ENCODE measurements around the gene SLC25A10. TPM values are rescaled to one million over a fixed set of nuclear protein-coding genes. Genes with fewer than 3 reads are reported as not detected.

Gene SLC25A10
- polyA plus RNA-seq, 3 donors = 1.8 to 2.3 (median 1.9) TPM

DNA sequence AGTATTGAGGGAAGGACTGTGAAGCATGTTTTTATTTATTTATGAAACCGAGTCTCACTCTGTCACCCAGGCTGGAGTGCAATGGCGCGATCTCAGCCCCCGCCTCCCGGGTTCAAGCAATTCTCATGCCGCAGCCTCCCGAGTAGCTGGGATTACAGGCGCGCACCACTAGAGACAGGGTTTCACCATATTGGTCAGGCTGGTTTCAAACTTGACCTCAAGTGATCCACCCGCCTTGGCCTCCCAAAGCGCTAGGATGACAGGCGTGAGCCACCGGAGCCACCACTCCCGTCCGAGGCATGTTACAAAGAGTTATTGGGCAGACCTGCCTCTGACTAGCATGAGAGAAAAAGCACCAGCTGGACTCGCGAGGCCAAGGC lies 5.9 kb upstream of the SLC25A10 start:
- Histone ChIP-seq H3K4me3 (replicated peaks in 1 of 3; ENCODE audit: low read depth in 2 of 3, low read length in 3 of 3) (no peak overlapping the region), H3K27me3 (ENCODE audit: control insufficient read depth in 2 of 2, insufficient read depth in 2 of 2, low read length in 2 of 2) (peaks cover 0 to 7% of the 10 kb centered on the region in 2 donors), H2AFZ (ENCODE audit: insufficient read depth, low read depth, low read length, poor library complexity, severe bottlenecking) (no peak overlapping the region), H3K27ac (ENCODE audit: low read depth in 1 of 2, low read length in 2 of 2) (no peak overlapping the region), H3K9me3 (replicated peaks in 1 of 2; ENCODE audit: control insufficient read depth in 1 of 2, insufficient read depth in 1 of 2, low read length in 2 of 2) (no peaks in the 10 kb centered on the region), H3K9ac (ENCODE audit: insufficient read depth, low read length, poor library complexity, severe bottlenecking) (no peak overlapping the region), H3K4me2 (replicated peaks; ENCODE audit: extremely low read depth, low read length, poor library complexity, severe bottlenecking) (no peak overlapping the region), H3K36me3 (replicated peaks in 1 of 2; ENCODE audit: control insufficient read depth in 1 of 2, insufficient read depth in 2 of 2, low read length in 2 of 2) (peaks cover 20 to 33% of the 10 kb centered on the region in 2 donors), H4K20me1 (ENCODE audit: insufficient read depth, low read length) (peaks cover 15% of the 10 kb centered on the region), H3K79me2 (ENCODE audit: insufficient read depth, low read length) (peaks cover 38% of the 10 kb centered on the region), H3K4me1 (ENCODE audit: control insufficient read depth in 1 of 2, insufficient read depth in 2 of 2, low read length in 2 of 2) (peaks cover 37 to 48% of the 10 kb centered on the region in 2 donors)
- WGBS (ENCODE audit: insufficient coverage) = 98% methylated on average over 17 of the region's 17 CpGs
- intact Hi-C loops (cut with micrococcal nuclease) = no loop called here
- H3K4me3 Mint-ChIP-seq = no peak overlapping the region
- peaks cover 40% of the 10 kb centered on the region for H3K4me1 Mint-ChIP-seq
- no peaks in the 10 kb centered on the region for H3K9me3 Mint-ChIP-seq
- H3K36me3 Mint-ChIP-seq = peaks cover 25 to 44% of the 10 kb centered on the region in 2 donors
- TF ChIP-seq, protein P1, sequence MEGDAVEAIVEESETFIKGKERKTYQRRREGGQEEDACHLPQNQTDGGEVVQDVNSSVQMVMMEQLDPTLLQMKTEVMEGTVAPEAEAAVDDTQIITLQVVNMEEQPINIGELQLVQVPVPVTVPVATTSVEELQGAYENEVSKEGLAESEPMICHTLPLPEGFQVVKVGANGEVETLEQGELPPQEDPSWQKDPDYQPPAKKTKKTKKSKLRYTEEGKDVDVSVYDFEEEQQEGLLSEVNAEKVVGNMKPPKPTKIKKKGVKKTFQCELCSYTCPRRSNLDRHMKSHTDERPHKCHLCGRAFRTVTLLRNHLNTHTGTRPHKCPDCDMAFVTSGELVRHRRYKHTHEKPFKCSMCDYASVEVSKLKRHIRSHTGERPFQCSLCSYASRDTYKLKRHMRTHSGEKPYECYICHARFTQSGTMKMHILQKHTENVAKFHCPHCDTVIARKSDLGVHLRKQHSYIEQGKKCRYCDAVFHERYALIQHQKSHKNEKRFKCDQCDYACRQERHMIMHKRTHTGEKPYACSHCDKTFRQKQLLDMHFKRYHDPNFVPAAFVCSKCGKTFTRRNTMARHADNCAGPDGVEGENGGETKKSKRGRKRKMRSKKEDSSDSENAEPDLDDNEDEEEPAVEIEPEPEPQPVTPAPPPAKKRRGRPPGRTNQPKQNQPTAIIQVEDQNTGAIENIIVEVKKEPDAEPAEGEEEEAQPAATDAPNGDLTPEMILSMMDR (IDR thresholded peaks at IDR 0.05) = no peak
- H3K27ac Mint-ChIP-seq = no peak overlapping the region
- peaks cover 0 to 15% (median 8%) of the 10 kb centered on the region in 3 donors for H3K27me3 Mint-ChIP-seq (ENCODE audit: low read depth in 3 of 3)
- no peak for DNase-seq

DNA sequence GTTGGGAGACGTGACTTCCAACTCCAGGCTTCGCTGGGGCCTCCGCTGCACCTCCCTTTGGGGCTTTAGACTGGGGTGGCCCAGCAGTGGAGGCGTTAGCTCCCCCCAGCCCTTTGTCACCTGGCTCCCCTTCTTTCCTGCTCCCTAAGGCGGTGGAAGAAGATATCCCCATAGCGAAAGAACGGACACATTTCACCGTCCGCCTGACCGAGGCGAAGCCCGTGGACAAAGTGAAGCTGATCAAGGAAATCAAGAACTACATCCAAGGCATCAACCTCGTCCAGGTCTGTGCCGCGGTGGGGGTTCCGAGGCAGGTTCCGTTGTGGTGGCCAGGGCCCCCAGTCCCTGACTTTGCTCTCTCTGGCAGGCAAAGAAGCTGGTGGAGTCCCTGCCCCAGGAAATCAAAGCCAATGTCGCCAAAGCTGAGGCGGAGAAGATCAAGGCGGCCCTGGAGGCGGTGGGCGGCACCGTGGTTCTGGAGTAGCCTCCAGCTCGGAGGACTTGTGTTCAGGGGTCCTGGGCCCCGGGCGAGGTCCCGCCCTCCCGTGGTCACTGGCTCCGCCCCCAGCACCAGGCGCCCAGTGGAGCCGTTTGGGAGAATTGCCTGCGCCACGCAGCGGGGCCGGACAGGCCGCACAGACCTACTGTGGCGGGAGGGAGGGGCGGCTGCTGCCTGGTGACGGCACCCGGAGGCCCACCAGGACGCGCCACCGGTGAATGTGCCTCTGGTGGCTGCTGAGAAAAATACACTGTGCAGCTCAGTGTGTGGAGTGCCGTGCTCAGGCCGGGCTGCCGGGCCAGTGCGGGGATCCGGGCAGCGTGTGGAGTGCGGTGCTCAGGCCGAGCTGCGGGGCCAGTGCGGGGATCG lies 5.1 kb upstream of the SLC25A10 start:
- Histone ChIP-seq H3K27ac (ENCODE audit: low read depth in 1 of 2, low read length in 2 of 2) (no peak overlapping the region), H3K9ac (ENCODE audit: insufficient read depth, low read length, poor library complexity, severe bottlenecking) (no peak overlapping the region), H3K4me2 (replicated peaks; ENCODE audit: extremely low read depth, low read length, poor library complexity, severe bottlenecking) (no peak overlapping the region), H3K9me3 (replicated peaks in 1 of 2; ENCODE audit: control insufficient read depth in 1 of 2, insufficient read depth in 1 of 2, low read length in 2 of 2) (no peaks in the 10 kb centered on the region), H3K79me2 (ENCODE audit: insufficient read depth, low read length) (peaks cover 30% of the 10 kb centered on the region), H3K36me3 (replicated peaks in 1 of 2; ENCODE audit: control insufficient read depth in 1 of 2, insufficient read depth in 2 of 2, low read length in 2 of 2) (peaks cover 16 to 26% of the 10 kb centered on the region in 2 donors), H4K20me1 (ENCODE audit: insufficient read depth, low read length) (peaks cover 7% of the 10 kb centered on the region), H3K4me3 (replicated peaks in 1 of 3; ENCODE audit: low read depth in 2 of 3, low read length in 3 of 3) (no peak overlapping the region), H3K4me1 (ENCODE audit: control insufficient read depth in 1 of 2, insufficient read depth in 2 of 2, low read length in 2 of 2) (peaks cover 36 to 48% of the 10 kb centered on the region in 2 donors), H2AFZ (ENCODE audit: insufficient read depth, low read depth, low read length, poor library complexity, severe bottlenecking) (no peak overlapping the region), H3K27me3 (ENCODE audit: control insufficient read depth in 2 of 2, insufficient read depth in 2 of 2, low read length in 2 of 2) (peaks cover 0 to 8% of the 10 kb centered on the region in 2 donors)
- DNase-seq = no peak
- Mint-ChIP-seq H3K4me3 (no peak overlapping the region), H3K9me3 (no peaks in the 10 kb centered on the region), H3K27me3 (ENCODE audit: low read depth in 3 of 3) (peaks cover 0 to 19% (median 12%) of the 10 kb centered on the region in 3 donors), H3K27ac (no peak overlapping the region), H3K4me1 (peaks cover 39% of the 10 kb centered on the region), H3K36me3 (peaks cover 22 to 40% of the 10 kb centered on the region in 2 donors)
- intact Hi-C loops (cut with micrococcal nuclease) = no loop called here
- TF ChIP-seq, protein P1 (IDR thresholded peaks at IDR 0.05) = no peak
- WGBS (ENCODE audit: insufficient coverage) = 94% methylated on average over 53 of the region's 54 CpGs

Measured in CD14-positive monocyte (primary cell).